WI38 (cell line): ENCODE results near the gene NMNAT3.

Source experiments
- H3K4me3 ChIP-seq: 2 replicates; pipeline ENCODE4 v1.5.1; 2011; ENCODE audit warnings: low read depth, mild to moderate bottlenecking, control low read depth, low read length
- CTCF ChIP-seq: IDR thresholded peaks from 2 replicates; pipeline ENCODE4 v1.5.1; 2012; ENCODE audit warnings: low read depth, mild to moderate bottlenecking, control low read depth, low read length

Gene NMNAT3

GRCh38 chr3:139675327-139675726, 2.4 kb downstream of the NMNAT3 start:
- TF ChIP-seq CTCF: no peak
- H3K4me3 ChIP-seq: no peak overlapping the region

GRCh38 chr3:139674571-139675260, 3.1 kb downstream of the NMNAT3 start:
- TF ChIP-seq CTCF: no peak
- H3K4me3 ChIP-seq: no peak overlapping the region

GRCh38 chr3:139672884-139673283, 4.9 kb downstream of the NMNAT3 start:
- no peak for TF ChIP-seq CTCF
- no peak overlapping the region for H3K4me3 ChIP-seq

GRCh38 chr3:139671863-139672646, 5.7 kb downstream of the NMNAT3 start:
- no peak overlapping the region for H3K4me3 ChIP-seq
- TF ChIP-seq CTCF: no peak

- no peak for TF ChIP-seq CTCF
- H3K4me3 ChIP-seq: no peak overlapping the region
Measured at GRCh38 chr3:139671107-139671506, 6.7 kb downstream of the NMNAT3 start.

GRCh38 chr3:139670196-139670595, 7.6 kb downstream of the NMNAT3 start:
- no peak overlapping the region for H3K4me3 ChIP-seq
- no peak for TF ChIP-seq CTCF

GRCh38 chr3:139668332-139668731, 9.4 kb downstream of the NMNAT3 start:
- no peak for TF ChIP-seq CTCF
- no peak overlapping the region for H3K4me3 ChIP-seq
